DND-41 (cell line): ENCODE measurements around the gene DOCK3.

Experiments used
- CTCF ChIP-seq: IDR thresholded peaks from 2 replicates; pipeline ENCODE4 v1.5.1; 2012; ENCODE audit warnings: borderline replicate concordance, low read length, moderate library complexity, mild to moderate bottlenecking; ENCODE audit not compliant: poor library complexity, severe bottlenecking; ENCODE audit errors: extremely low read depth
- EZH2 ChIP-seq: IDR thresholded peaks from 3 replicates; pipeline ENCODE4 v1.6.1; 2012; ENCODE audit warnings: borderline replicate concordance, low read depth, mild to moderate bottlenecking, moderate library complexity, low read length, inconsistent platforms; ENCODE audit not compliant: severe bottlenecking

GRCh38 chr3:51336261-51336660 lies 661.5 kb downstream of the DOCK3 start:
- no peak for TF ChIP-seq CTCF
- no peak for TF ChIP-seq EZH2
